GM23338 (cell line): ENCODE measurements around the gene CCS. TPM values are rescaled to one million over a fixed set of nuclear protein-coding genes. Genes with fewer than 3 reads are reported as not detected.

Experiments used
- ATAC-seq: fragments of 200-7000 bp; cut with Tn5 transposase; 3 replicates; pipeline ENCODE4 v1.9.1; 2020
- DNase-seq: peaks from one replicate; pipeline ENCODE4 v3.0.0-alpha.2; 2015; ENCODE audit warnings: low spot score
- H2AFZ ChIP-seq: fragments of 200-600 bp; sonication (generic); 2 replicates; pipeline ENCODE4 v1.8.0; 2016; ENCODE audit warnings: antibody characterized with exemption, mild to moderate bottlenecking, moderate library complexity
- H3F3A ChIP-seq: fragments of 200-600 bp; sonication (generic); replicated peaks from 2 replicates; pipeline ENCODE4 v1.8.0; 2017; ENCODE audit warnings: antibody characterized with exemption, mixed run types, low read depth
- H3K27ac ChIP-seq: fragments of 200-600 bp; sonication (generic); 2 replicates; pipeline ENCODE4 v1.6.1; 2016; ENCODE audit warnings: low read depth
- H3K27me3 ChIP-seq: fragments of 200-600 bp; sonication (generic); 2 replicates; pipeline ENCODE4 v1.8.0; 2016; ENCODE audit warnings: mild to moderate bottlenecking, mixed run types, moderate library complexity; ENCODE audit not compliant: insufficient read depth
- H3K36me3 ChIP-seq: fragments of 200-600 bp; sonication (generic); 2 replicates; pipeline ENCODE4 v1.8.0; 2016; ENCODE audit warnings: mild to moderate bottlenecking; ENCODE audit not compliant: insufficient read depth
- H3K4me1 ChIP-seq: fragments of 200-600 bp; sonication (generic); 2 replicates; pipeline ENCODE4 v1.8.0; 2016; ENCODE audit warnings: mild to moderate bottlenecking, moderate library complexity; ENCODE audit not compliant: insufficient read depth
- H3K4me2 ChIP-seq: fragments of 200-600 bp; sonication (generic); 2 replicates; pipeline ENCODE4 v1.7.1; 2017; ENCODE audit warnings: mixed run types
- H3K4me3 ChIP-seq: fragments of 200-600 bp; sonication (generic); 2 replicates; pipeline ENCODE4 v1.6.1; 2016; ENCODE audit warnings: mixed run types
- H3K79me2 ChIP-seq: fragments of 200-600 bp; sonication (generic); replicated peaks from 2 replicates; pipeline ENCODE4 v1.8.0; 2017; ENCODE audit warnings: mild to moderate bottlenecking; ENCODE audit not compliant: insufficient read depth
- H3K9me2 ChIP-seq: fragments of 200-600 bp; sonication (generic); 2 replicates; pipeline ENCODE4 v1.8.0; 2017; ENCODE audit not compliant: insufficient read depth
- H4K20me1 ChIP-seq: fragments of 200-600 bp; sonication (generic); replicated peaks from 2 replicates; pipeline ENCODE4 v1.8.0; 2017; ENCODE audit warnings: mild to moderate bottlenecking; ENCODE audit not compliant: insufficient read depth
- H3K27ac Mint-ChIP-seq: 2 replicates; pipeline ENCODE4 v1.8.0; 2020; ENCODE audit warnings: inconsistent platforms, mild to moderate bottlenecking, moderate library complexity, mixed read lengths
- H3K27me3 Mint-ChIP-seq: 3 replicates; pipeline ENCODE4 v1.8.0; 2022; ENCODE audit warnings: low read depth, mild to moderate bottlenecking, moderate library complexity, mixed read lengths, inconsistent platforms; ENCODE audit not compliant: insufficient read depth, poor library complexity
- H3K36me3 Mint-ChIP-seq: 3 replicates; pipeline ENCODE4 v1.8.0; 2021; ENCODE audit warnings: low read depth, mild to moderate bottlenecking, inconsistent platforms, moderate library complexity, mixed read lengths
- H3K4me1 Mint-ChIP-seq: 3 replicates; pipeline ENCODE4 v1.8.0; 2020; ENCODE audit warnings: mild to moderate bottlenecking, inconsistent platforms, mixed read lengths
- H3K4me3 Mint-ChIP-seq: 3 replicates; pipeline ENCODE4 v1.8.0; 2021; ENCODE audit warnings: moderate library complexity, mild to moderate bottlenecking, inconsistent platforms, mixed read lengths
- H3K9me3 Mint-ChIP-seq: 3 replicates; pipeline ENCODE4 v1.8.0; 2020; ENCODE audit warnings: moderate library complexity, mild to moderate bottlenecking, inconsistent platforms, mixed read lengths
- CREB1 ChIP-seq: fragments of 250-450 bp; sonication (Bioruptor Pico); IDR thresholded peaks from 2 replicates; pipeline ENCODE4 v1.5.0; 2020; ENCODE audit warnings: low read depth, mild to moderate bottlenecking, moderate library complexity
- EZH2 ChIP-seq: fragments of 200-600 bp; sonication (generic); IDR thresholded peaks from one replicate; pipeline ENCODE4 v1.8.0; 2017; ENCODE audit warnings: antibody characterized with exemption, mild to moderate bottlenecking, low read depth; ENCODE audit not compliant: unreplicated experiment
- EZH2phosphoT487 ChIP-seq: fragments of 200-600 bp; sonication (generic); IDR thresholded peaks from one replicate; pipeline ENCODE4 v1.8.1; 2018; ENCODE audit warnings: antibody characterized with exemption; ENCODE audit not compliant: unreplicated experiment
- NANOG ChIP-seq: IDR thresholded peaks from 2 replicates; pipeline ENCODE4 v1.6.1; 2016; ENCODE audit warnings: antibody characterized with exemption, borderline replicate concordance
- ZNF331 ChIP-seq: fragments of 250-450 bp; sonication (Bioruptor Pico); IDR thresholded peaks from 2 replicates; pipeline ENCODE4 v1.5.0; 2020; ENCODE audit warnings: low read depth, mild to moderate bottlenecking, moderate library complexity
- polyA plus RNA-seq: library from polyadenylated mRNA; unstranded; fragments of >200 nt; fragmentation: Nextera tagmentation; extraction: Ambion mirVana; gene quantifications from 2 replicates; pipeline ENCODE4 v1.2.1, GENCODE V29; 2016
- total RNA-seq: library from RNA; depleted of rRNA; stranded (reverse); fragments of >200 nt; shearing (Covaris generic); gene quantifications from 2 replicates; pipeline ENCODE4 v1.2.3, GENCODE V29; 2014
- TF ChIP-seq, protein P1 (sequence below): fragments of 250-450 bp; sonication (Bioruptor Pico); IDR thresholded peaks from 2 replicates; pipeline ENCODE4 v1.5.0; 2020; ENCODE audit warnings: mild to moderate bottlenecking, moderate library complexity
- TF ChIP-seq, protein P2 (sequence below): IDR thresholded peaks from one replicate; pipeline ENCODE4 v1.6.1; 2018; ENCODE audit warnings: antibody characterized with exemption; ENCODE audit not compliant: unreplicated experiment
- TF ChIP-seq, protein P3 (sequence below): IDR thresholded peaks from 2 replicates; pipeline ENCODE4 v1.6.1; 2016; ENCODE audit warnings: antibody characterized with exemption

Gene CCS
- total and polyA plus RNA-seq, 2 experiments from 2014 or later, result 36.1 to 60.7 TPM

DNA sequence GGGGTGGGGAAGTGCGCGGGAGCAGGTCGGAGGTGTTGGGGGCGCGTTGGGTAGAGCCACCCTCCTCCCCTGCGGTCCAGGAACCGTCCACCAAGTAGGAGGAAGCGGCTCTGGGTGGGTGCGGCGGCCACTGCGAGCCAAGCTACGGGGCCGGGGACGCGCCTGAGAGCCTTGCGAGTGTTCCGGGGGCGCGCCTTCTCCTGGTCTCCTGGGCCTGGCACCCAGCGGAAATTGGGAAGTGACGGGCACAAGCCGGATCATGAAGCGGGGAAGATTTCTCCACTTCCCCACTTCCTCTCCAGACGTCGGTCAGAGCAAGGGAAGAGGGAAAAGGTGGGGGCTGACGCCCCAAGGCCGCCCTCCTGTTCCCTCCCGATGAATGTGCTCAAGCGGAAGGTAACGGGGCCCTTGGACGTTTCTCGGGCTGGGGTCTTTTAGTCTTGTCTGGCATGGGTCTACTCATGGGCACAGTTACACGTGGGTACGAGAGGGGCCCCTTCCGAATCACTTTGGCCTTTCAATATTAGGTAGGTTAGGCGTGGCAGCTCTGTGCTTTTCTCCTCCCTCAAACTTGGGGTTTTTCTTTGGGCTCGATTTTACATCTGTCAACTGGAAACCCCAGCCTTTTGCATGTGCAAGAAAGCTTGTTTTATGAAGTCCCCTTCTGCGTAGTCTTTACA lies 24.3 kb downstream of the CCS start:
- Histone ChIP-seq H2AFZ (no peak overlapping the region), H3K27me3 (no peaks in the 10 kb centered on the region), H4K20me1 (peaks cover 51% of the 10 kb centered on the region), H3K79me2 (peaks cover 70% of the 10 kb centered on the region), H3K27ac (no peak overlapping the region), H3K36me3 (peaks cover 15% of the 10 kb centered on the region), H3F3A (peaks cover 15% of the 10 kb centered on the region; the same call in 1 of the 2 replicates), H3K4me1 (peaks cover 25% of the 10 kb centered on the region), H3K4me2 (peak overlapping the region; percentile 100), H3K9me2 (no peaks in the 10 kb centered on the region), H3K4me3 (peak overlapping the region; percentile 96)
- Mint-ChIP-seq H3K4me1 (peaks cover 30% of the 10 kb centered on the region), H3K27me3 (peaks cover 14% of the 10 kb centered on the region), H3K36me3 (peaks cover 54% of the 10 kb centered on the region), H3K4me3 (peak overlapping the region; percentile 97), H3K27ac (peak overlapping the region; percentile 100), H3K9me3 (no peaks in the 10 kb centered on the region)
- DNase-seq (no peak), ATAC-seq (no peak)
- TF ChIP-seq EZH2phosphoT487, result no peak
- TF ChIP-seq, protein P1, sequence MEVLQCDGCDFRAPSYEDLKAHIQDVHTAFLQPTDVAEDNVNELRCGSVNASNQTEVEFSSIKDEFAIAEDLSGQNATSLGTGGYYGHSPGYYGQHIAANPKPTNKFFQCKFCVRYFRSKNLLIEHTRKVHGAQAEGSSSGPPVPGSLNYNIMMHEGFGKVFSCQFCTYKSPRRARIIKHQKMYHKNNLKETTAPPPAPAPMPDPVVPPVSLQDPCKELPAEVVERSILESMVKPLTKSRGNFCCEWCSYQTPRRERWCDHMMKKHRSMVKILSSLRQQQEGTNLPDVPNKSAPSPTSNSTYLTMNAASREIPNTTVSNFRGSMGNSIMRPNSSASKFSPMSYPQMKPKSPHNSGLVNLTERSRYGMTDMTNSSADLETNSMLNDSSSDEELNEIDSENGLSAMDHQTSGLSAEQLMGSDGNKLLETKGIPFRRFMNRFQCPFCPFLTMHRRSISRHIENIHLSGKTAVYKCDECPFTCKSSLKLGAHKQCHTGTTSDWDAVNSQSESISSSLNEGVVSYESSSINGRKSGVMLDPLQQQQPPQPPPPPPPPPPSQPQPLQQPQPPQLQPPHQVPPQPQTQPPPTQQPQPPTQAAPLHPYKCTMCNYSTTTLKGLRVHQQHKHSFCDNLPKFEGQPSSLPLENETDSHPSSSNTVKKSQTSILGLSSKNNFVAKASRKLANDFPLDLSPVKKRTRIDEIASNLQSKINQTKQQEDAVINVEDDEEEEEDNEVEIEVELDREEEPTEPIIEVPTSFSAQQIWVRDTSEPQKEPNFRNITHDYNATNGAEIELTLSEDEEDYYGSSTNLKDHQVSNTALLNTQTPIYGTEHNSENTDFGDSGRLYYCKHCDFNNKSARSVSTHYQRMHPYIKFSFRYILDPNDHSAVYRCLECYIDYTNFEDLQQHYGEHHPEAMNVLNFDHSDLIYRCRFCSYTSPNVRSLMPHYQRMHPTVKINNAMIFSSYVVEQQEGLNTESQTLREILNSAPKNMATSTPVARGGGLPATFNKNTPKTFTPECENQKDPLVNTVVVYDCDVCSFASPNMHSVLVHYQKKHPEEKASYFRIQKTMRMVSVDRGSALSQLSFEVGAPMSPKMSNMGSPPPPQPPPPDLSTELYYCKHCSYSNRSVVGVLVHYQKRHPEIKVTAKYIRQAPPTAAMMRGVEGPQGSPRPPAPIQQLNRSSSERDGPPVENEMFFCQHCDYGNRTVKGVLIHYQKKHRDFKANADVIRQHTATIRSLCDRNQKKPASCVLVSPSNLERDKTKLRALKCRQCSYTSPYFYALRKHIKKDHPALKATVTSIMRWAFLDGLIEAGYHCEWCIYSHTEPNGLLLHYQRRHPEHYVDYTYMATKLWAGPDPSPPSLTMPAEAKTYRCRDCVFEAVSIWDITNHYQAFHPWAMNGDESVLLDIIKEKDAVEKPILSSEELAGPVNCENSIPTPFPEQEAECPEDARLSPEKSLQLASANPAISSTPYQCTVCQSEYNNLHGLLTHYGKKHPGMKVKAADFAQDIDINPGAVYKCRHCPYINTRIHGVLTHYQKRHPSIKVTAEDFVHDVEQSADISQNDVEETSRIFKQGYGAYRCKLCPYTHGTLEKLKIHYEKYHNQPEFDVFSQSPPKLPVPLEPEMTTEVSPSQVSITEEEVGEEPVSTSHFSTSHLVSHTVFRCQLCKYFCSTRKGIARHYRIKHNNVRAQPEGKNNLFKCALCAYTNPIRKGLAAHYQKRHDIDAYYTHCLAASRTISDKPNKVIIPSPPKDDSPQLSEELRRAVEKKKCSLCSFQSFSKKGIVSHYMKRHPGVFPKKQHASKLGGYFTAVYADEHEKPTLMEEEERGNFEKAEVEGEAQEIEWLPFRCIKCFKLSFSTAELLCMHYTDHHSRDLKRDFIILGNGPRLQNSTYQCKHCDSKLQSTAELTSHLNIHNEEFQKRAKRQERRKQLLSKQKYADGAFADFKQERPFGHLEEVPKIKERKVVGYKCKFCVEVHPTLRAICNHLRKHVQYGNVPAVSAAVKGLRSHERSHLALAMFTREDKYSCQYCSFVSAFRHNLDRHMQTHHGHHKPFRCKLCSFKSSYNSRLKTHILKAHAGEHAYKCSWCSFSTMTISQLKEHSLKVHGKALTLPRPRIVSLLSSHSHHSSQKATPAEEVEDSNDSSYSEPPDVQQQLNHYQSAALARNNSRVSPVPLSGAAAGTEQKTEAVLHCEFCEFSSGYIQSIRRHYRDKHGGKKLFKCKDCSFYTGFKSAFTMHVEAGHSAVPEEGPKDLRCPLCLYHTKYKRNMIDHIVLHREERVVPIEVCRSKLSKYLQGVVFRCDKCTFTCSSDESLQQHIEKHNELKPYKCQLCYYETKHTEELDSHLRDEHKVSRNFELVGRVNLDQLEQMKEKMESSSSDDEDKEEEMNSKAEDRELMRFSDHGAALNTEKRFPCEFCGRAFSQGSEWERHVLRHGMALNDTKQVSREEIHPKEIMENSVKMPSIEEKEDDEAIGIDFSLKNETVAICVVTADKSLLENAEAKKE (CRISPR knock-in tag), result no peak
- TF ChIP-seq, protein P2, sequence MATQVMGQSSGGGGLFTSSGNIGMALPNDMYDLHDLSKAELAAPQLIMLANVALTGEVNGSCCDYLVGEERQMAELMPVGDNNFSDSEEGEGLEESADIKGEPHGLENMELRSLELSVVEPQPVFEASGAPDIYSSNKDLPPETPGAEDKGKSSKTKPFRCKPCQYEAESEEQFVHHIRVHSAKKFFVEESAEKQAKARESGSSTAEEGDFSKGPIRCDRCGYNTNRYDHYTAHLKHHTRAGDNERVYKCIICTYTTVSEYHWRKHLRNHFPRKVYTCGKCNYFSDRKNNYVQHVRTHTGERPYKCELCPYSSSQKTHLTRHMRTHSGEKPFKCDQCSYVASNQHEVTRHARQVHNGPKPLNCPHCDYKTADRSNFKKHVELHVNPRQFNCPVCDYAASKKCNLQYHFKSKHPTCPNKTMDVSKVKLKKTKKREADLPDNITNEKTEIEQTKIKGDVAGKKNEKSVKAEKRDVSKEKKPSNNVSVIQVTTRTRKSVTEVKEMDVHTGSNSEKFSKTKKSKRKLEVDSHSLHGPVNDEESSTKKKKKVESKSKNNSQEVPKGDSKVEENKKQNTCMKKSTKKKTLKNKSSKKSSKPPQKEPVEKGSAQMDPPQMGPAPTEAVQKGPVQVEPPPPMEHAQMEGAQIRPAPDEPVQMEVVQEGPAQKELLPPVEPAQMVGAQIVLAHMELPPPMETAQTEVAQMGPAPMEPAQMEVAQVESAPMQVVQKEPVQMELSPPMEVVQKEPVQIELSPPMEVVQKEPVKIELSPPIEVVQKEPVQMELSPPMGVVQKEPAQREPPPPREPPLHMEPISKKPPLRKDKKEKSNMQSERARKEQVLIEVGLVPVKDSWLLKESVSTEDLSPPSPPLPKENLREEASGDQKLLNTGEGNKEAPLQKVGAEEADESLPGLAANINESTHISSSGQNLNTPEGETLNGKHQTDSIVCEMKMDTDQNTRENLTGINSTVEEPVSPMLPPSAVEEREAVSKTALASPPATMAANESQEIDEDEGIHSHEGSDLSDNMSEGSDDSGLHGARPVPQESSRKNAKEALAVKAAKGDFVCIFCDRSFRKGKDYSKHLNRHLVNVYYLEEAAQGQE, result no peak
- no peak for TF ChIP-seq CREB1 (CRISPR knock-in tag)
- TF ChIP-seq, protein P3, sequence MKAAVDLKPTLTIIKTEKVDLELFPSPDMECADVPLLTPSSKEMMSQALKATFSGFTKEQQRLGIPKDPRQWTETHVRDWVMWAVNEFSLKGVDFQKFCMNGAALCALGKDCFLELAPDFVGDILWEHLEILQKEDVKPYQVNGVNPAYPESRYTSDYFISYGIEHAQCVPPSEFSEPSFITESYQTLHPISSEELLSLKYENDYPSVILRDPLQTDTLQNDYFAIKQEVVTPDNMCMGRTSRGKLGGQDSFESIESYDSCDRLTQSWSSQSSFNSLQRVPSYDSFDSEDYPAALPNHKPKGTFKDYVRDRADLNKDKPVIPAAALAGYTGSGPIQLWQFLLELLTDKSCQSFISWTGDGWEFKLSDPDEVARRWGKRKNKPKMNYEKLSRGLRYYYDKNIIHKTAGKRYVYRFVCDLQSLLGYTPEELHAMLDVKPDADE, result no peak
- TF ChIP-seq EZH2, result no peak
- no peak for TF ChIP-seq ZNF331 (CRISPR knock-in tag)
- no peak for TF ChIP-seq NANOG
